NB4 (cell line): ENCODE data around the gene NRIP1.

Experiments used
- DNase-seq: peaks from one replicate; pipeline ENCODE4 v3.0.0; 2010; ENCODE audit warnings: low read depth
- H3K4me3 ChIP-seq: one replicate; pipeline ENCODE4 v1.5.1; 2011; ENCODE audit warnings: mild to moderate bottlenecking, low read depth, low read length, moderate library complexity
- CTCF ChIP-seq: IDR thresholded peaks from one replicate; pipeline ENCODE4 v1.5.1; 2012; ENCODE audit warnings: low read depth, low read length
- MYC ChIP-seq: IDR thresholded peaks from 2 replicates; pipeline ENCODE4 v1.6.1; 2011; ENCODE audit warnings: low read depth, low read length
- POLR2A ChIP-seq: IDR thresholded peaks from 2 replicates; pipeline ENCODE4 v1.6.1; 2011; ENCODE audit warnings: mild to moderate bottlenecking; ENCODE audit not compliant: insufficient read length; ENCODE audit errors: extremely low read depth
- TF ChIP-seq, protein P1 (sequence below): IDR thresholded peaks from 2 replicates; pipeline ENCODE4 v1.6.1; 2011; ENCODE audit warnings: low read depth, low read length

Gene NRIP1

GRCh38 chr21:15011967-15012366, 52.8 kb downstream of the NRIP1 start:
- TF ChIP-seq CTCF (no peak), MYC (no peak), POLR2A (no peak)
- TF ChIP-seq, protein P1, sequence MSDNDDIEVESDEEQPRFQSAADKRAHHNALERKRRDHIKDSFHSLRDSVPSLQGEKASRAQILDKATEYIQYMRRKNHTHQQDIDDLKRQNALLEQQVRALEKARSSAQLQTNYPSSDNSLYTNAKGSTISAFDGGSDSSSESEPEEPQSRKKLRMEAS, result no peak
- H3K4me3 ChIP-seq, result no peak overlapping the region
- DNase-seq, result no peak

- DNase-seq, result no peak
- TF ChIP-seq MYC, result no peak
- TF ChIP-seq CTCF, result no peak
- H3K4me3 ChIP-seq, result no peak overlapping the region
Observed at GRCh38 chr21:15010645-15011044, 54.2 kb downstream of the NRIP1 start.

DNA sequence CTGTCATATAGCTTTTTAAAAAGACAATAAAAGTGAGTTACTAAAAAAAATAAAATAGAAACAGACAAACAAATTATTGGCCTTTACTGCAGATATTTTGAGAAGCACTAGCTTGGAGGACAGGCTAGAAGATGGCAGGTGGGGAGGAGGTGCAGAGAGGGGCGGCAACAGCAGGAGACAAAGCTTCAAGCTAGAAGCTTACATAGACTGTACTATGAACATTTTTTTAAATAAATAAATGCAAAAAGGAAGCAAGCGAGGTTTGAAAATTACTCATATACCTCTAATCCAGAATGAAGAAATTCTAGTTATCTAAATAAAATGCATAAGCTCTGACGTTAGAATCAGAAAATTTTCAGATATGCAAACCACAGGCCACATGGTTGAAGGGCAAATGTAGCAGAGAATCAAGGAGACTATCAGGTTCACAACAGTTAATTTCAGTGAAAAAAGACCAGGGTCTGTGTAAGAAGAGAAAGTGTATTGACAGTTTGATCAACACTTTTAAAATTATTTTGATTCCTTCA, 54.9 kb downstream of the NRIP1 start:
- DNase-seq, result no peak
- TF ChIP-seq MYC (no peak), CTCF (no peak), POLR2A (no peak)
- TF ChIP-seq, protein P1, result no peak
- H3K4me3 ChIP-seq, result no peak overlapping the region

GRCh38 chr21:15007716-15008296, 57.0 kb downstream of the NRIP1 start:
- H3K4me3 ChIP-seq, result no peak overlapping the region
- no peak for TF ChIP-seq POLR2A
- TF ChIP-seq, protein P1, result no peak
- TF ChIP-seq CTCF, result no peak
- TF ChIP-seq MYC, result no peak
- no peak for DNase-seq

- H3K4me3 ChIP-seq, result no peak overlapping the region
- DNase-seq, result no peak
- TF ChIP-seq MYC, result no peak
- no peak for TF ChIP-seq CTCF
Observed at GRCh38 chr21:15006594-15007230, 58.1 kb downstream of the NRIP1 start.

DNA sequence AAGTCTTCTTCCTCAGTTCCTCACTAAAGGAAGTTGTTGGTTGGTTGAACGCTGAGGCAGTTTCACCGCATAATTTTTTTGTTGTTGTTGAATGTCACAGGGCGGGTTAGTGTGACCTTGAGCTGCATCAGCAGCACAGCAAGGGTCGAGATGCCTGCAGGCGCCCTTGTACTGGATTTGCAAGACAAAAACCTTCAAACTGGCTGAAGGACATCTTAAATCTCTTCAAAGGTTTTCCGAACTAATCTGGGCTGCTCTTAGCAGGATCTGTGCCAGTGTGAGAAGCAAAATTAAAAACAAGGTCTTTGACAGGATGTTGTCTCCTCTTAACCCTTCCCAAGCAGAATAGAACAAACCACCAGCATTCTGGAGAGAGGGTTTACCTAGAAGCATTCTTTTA, 59.4 kb downstream of the NRIP1 start:
- DNase-seq, result no peak
- H3K4me3 ChIP-seq, result no peak overlapping the region
- TF ChIP-seq, protein P1, result no peak
